PC-3 (cell line): ENCODE data around the gene GRK6. TPM values are rescaled to one million over a fixed set of nuclear protein-coding genes. Genes with fewer than 3 reads are reported as not detected.

Experiments used
- ATAC-seq: fragments of 200-7000 bp; cut with Tn5 transposase; 2 replicates; pipeline ENCODE4 v1.9.1; 2020; ENCODE audit warnings: mild to moderate bottlenecking, moderate library complexity
- BruUV-seq: library from RNA; stranded (reverse); fragments of 400-500 nt; replicated peaks from 2 replicates; lab custom pipeline; 2021; lab: Mats Ljungman, UMichigan
- CTCF ChIA-PET: fragments of 300-600 bp; sonication (Branson Sonifier 250); formaldehyde crosslinking; loops from one replicate; lab custom pipeline; 2022; ENCODE audit warnings: antibody characterized with exemption; lab: Charles Lee
- POLR2A ChIA-PET: fragments of 300-600 bp; sonication (Branson Sonifier 250); formaldehyde crosslinking; loops from one replicate; lab custom pipeline; 2022; ENCODE audit warnings: antibody characterized with exemption; ENCODE audit not compliant: unreplicated experiment; lab: Charles Lee
- DNase-seq: peaks from one replicate; pipeline ENCODE4 v3.0.0-alpha.2; 2015
- H2AFZ ChIP-seq: fragments of 300-600 bp; sonication (generic); 2 replicates; pipeline ENCODE4 v1.6.0; 2016; ENCODE audit warnings: antibody characterized with exemption, low read length
- H3F3A ChIP-seq: fragments of 300-600 bp; sonication (generic); one replicate; pipeline ENCODE4 v1.6.0; 2017; ENCODE audit warnings: antibody characterized with exemption, low read length, control low read depth, mild to moderate bottlenecking; ENCODE audit not compliant: unreplicated experiment
- H3K27ac ChIP-seq: fragments of 300-600 bp; sonication (generic); 2 replicates; pipeline ENCODE4 v1.5.1; 2016; ENCODE audit warnings: mild to moderate bottlenecking, low read length
- H3K27me3 ChIP-seq: fragments of 300-600 bp; sonication (generic); 2 replicates; pipeline ENCODE4 v1.6.1; 2016; ENCODE audit warnings: low read length, mixed read lengths
- H3K36me3 ChIP-seq: fragments of 300-600 bp; sonication (generic); 2 replicates; pipeline ENCODE4 v1.6.1; 2016; ENCODE audit warnings: low read depth, mixed run types, low read length, mixed read lengths
- H3K4me1 ChIP-seq: fragments of 300-600 bp; sonication (generic); 2 replicates; pipeline ENCODE4 v1.5.1; 2016; ENCODE audit warnings: low read length; ENCODE audit not compliant: insufficient read depth
- H3K4me2 ChIP-seq: fragments of 300-600 bp; sonication (generic); 2 replicates; pipeline ENCODE4 v1.6.0; 2016; ENCODE audit warnings: low read length
- H3K4me3 ChIP-seq: fragments of 300-600 bp; sonication (generic); 2 replicates; pipeline ENCODE4 v1.5.1; 2016; ENCODE audit warnings: mild to moderate bottlenecking, low read length, mixed read lengths
- H3K79me2 ChIP-seq: fragments of 300-600 bp; sonication (generic); 2 replicates; pipeline ENCODE4 v1.6.1; 2017; ENCODE audit warnings: low read length, mixed read lengths
- H3K9ac ChIP-seq: fragments of 300-600 bp; sonication (generic); 2 replicates; pipeline ENCODE4 v1.6.0; 2016; ENCODE audit warnings: mild to moderate bottlenecking, low read length
- H3K9me2 ChIP-seq: fragments of 300-600 bp; sonication (generic); replicated peaks from 2 replicates; pipeline ENCODE4 v1.6.1; 2016; ENCODE audit warnings: mixed run types, low read length, mixed read lengths
- H3K9me3 ChIP-seq: fragments of 300-600 bp; sonication (generic); 2 replicates; pipeline ENCODE4 v1.6.1; 2016; ENCODE audit warnings: low read length, mixed read lengths
- H4K20me1 ChIP-seq: fragments of 300-600 bp; sonication (generic); 2 replicates; pipeline ENCODE4 v1.6.1; 2016; ENCODE audit warnings: low read length, mixed read lengths
- CTCF ChIP-seq: fragments of 300-600 bp; sonication (generic); conservative IDR thresholded peaks from 2 replicates; pipeline ENCODE4 v1.5.1; 2017; ENCODE audit warnings: antibody characterized with exemption, low read depth, mild to moderate bottlenecking, low read length
- EZH2 ChIP-seq: fragments of 300-600 bp; sonication (generic); IDR thresholded peaks from one replicate; pipeline ENCODE4 v1.6.1; 2017; ENCODE audit warnings: antibody characterized with exemption, mild to moderate bottlenecking, low read length; ENCODE audit not compliant: unreplicated experiment
- EZH2phosphoT487 ChIP-seq: fragments of 300-600 bp; sonication (generic); IDR thresholded peaks from 2 replicates; pipeline ENCODE4 v1.6.1; 2018; ENCODE audit warnings: mild to moderate bottlenecking, antibody characterized with exemption, low read length, borderline replicate concordance
- intact Hi-C: fragments of 100-400 bp; cut with micrococcal nuclease; formaldehyde crosslinking; loops from 2 replicates; pipeline ENCODE4 v1.9.0; 2023
- total RNA-seq: library from RNA; depleted of rRNA; stranded (reverse); fragments of >200 nt; gene quantifications from 2 replicates; pipeline ENCODE4 v1.2.3, GENCODE V29; 2014

GRK6 gene
- total RNA-seq, 1 experiment from 2014 or later = 69.9 TPM

- no peaks in the 10 kb centered on the region for H3K9me3 ChIP-seq
- CTCF ChIA-PET = interaction anchor here (2.2 kb wide), 1 partner anchor 12 kb away, joined by 5 read pairs; no protein-coding TSS in a partner anchor
- no peaks in the 10 kb centered on the region for H3K9me2 ChIP-seq
Observed at GRCh38 chr5:177443144-177443983, 16.9 kb downstream of the GRK6 start.

DNA sequence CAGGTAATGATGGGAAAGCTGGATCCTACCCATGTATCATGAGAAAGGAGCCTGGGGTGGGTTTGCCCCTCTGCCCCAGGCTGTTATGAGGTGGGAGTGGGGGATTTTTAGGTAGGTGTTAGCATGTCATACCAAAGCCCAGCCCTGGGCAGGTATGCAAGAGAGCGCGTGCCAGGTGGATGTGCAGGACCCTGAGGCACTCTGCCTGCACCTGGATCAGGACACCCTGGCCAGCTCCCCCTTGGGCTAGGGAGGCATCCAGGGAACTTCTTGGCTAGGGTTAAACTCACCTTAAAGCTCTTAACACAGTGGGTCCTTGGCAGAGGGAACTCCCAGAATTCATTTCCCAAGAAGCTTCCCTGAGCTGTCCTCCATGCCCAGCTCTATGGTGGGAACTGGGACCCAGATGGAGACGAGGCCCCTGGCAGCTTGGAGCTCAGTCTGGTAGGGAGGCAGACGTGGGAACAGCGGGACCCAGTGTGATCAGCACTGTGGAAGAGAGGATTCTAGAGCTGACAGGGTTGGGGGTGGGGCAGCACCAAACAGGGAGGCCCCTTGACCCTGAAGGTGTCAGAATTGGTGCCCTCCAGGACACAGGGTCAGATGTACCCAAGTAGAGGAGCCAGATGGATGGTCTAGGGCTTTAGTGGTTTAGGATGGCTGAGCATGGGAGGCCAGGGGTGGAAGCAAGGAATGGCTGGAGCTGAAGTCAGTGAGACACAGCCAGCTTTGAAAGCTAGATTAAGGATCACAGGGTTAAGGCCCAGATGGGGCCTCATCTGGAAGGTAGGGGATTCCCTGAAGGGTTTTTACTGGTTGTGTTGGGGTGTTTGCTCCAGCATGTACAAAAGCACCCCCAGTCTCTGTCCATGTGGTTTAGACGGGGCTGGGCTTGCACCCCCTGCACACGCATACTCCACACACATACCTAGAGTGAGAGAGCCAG is 17.9 kb downstream of the GRK6 start:
- BruUV-seq = no TSS peak
- POLR2A ChIA-PET = interaction anchor here (1.3 kb wide), 1 partner anchor 18 kb away, joined by 3 read pairs; the partner anchor contains the start of gene GRK6
- CTCF ChIA-PET = interaction anchor here (2.2 kb wide), 1 partner anchor 11 kb away, joined by 5 read pairs; no protein-coding TSS in a partner anchor
- TF ChIP-seq EZH2 (no peak), CTCF (no peak), EZH2phosphoT487 (no peak)
- no peak overlapping the region for H2AFZ ChIP-seq
- DNase-seq = no peak
- H4K20me1 ChIP-seq = no peaks in the 10 kb centered on the region
- H3K4me3 ChIP-seq = no peak overlapping the region
- peaks cover 23% of the 10 kb centered on the region for H3K4me1 ChIP-seq
- H3K9me3 ChIP-seq = no peaks in the 10 kb centered on the region
- no peak overlapping the region for H3K27ac ChIP-seq
- intact Hi-C loops = no loop called here
- H3K36me3 ChIP-seq = peaks cover 14% of the 10 kb centered on the region
- H3K4me2 ChIP-seq = no peak overlapping the region
- H3F3A ChIP-seq = peaks cover 10% of the 10 kb centered on the region
- H3K9ac ChIP-seq = no peak overlapping the region
- no peaks in the 10 kb centered on the region for H3K27me3 ChIP-seq
- H3K9me2 ChIP-seq = no peaks in the 10 kb centered on the region
- no peak for ATAC-seq
- H3K79me2 ChIP-seq = peaks cover 41% of the 10 kb centered on the region

More at GRCh38 chr5:177443144-177443983, 16.9 kb downstream of the GRK6 start:
- no peak overlapping the region for H2AFZ ChIP-seq
- no peaks in the 10 kb centered on the region for H3K27me3 ChIP-seq
- intact Hi-C loops = no loop called here
- H3K4me3 ChIP-seq = no peak overlapping the region
- H3K9ac ChIP-seq = no peak overlapping the region
- H3K36me3 ChIP-seq = peaks cover 16% of the 10 kb centered on the region
- POLR2A ChIA-PET = interaction anchor here (1.3 kb wide), 1 partner anchor 17 kb away, joined by 3 read pairs; the partner anchor contains the start of gene GRK6
- no peak for TF ChIP-seq CTCF
- TF ChIP-seq EZH2phosphoT487 = no peak
- no peak for TF ChIP-seq EZH2
- DNase-seq = no peak
- no peak for ATAC-seq
- H3K79me2 ChIP-seq = peaks cover 31% of the 10 kb centered on the region
- peaks cover 8% of the 10 kb centered on the region for H3F3A ChIP-seq
- H3K27ac ChIP-seq = no peak overlapping the region
- H4K20me1 ChIP-seq = no peaks in the 10 kb centered on the region
- no peak overlapping the region for H3K4me2 ChIP-seq
- peaks cover 15% of the 10 kb centered on the region for H3K4me1 ChIP-seq
- no TSS peak for BruUV-seq
